Non-pigmented ciliary epithelial cell (primary cell): ENCODE results near the gene RSPH10B.
"Not testable (repeated sequence)": the region's sequence is repeated elsewhere in the genome, so short reads cannot be mapped to it uniquely, and the experiment has no call there.

Experiments
- DNase-seq: peaks from one replicate; pipeline ENCODE4 v3.0.0-alpha.2; 2010; ENCODE audit warnings: low read depth

Gene RSPH10B

GRCh38 chr7:5970347-5970911, at the start of gene RSPH10B:
Gene RSPH10B (minus strand): TSS chr7:5970689. CDS start chr7:5967116, 3,573 bp downstream.
- DNase-seq, result not testable (repeated sequence)

GRCh38 chr7:6016653-6016966, 46.1 kb upstream of the RSPH10B start:
- no peak for DNase-seq

GRCh38 chr7:6015917-6016652, 45.6 kb upstream of the RSPH10B start:
- DNase-seq, result peak; percentile 5

GRCh38 chr7:6012355-6013104, 42.0 kb upstream of the RSPH10B start:
- no peak for DNase-seq

- no peak for DNase-seq
These were observed 41.1 kb upstream of the RSPH10B start for GRCh38 chr7:6011541-6011940.

GRCh38 chr7:6010370-6010769, 39.9 kb upstream of the RSPH10B start:
- DNase-seq, result not testable (repeated sequence)

GRCh38 chr7:6008668-6009611, 38.5 kb upstream of the RSPH10B start, which contains the start of the genes AIMP2 and PMS2:
Gene AIMP2 (plus strand): TSS chr7:6009272. CDS start chr7:6009364, 92 bp downstream.
Gene PMS2 (minus strand): TSS chr7:6009049. CDS start chr7:6009019, 30 bp downstream.
- peak; percentile 92 for DNase-seq

GRCh38 chr7:6007835-6008590, 37.5 kb upstream of the RSPH10B start:
- not testable (repeated sequence) for DNase-seq

GRCh38 chr7:6007386-6007785, 36.9 kb upstream of the RSPH10B start:
- DNase-seq, result no peak

GRCh38 chr7:5997210-5997808, 26.8 kb upstream of the RSPH10B start:
- DNase-seq, result peak; percentile 43

- DNase-seq, result not testable (repeated sequence)
These were observed 16.6 kb upstream of the RSPH10B start for GRCh38 chr7:5987061-5987460.

GRCh38 chr7:5979680-5980314, 9.3 kb upstream of the RSPH10B start:
- not testable (repeated sequence) for DNase-seq

GRCh38 chr7:5973580-5973979, 3.1 kb upstream of the RSPH10B start:
- DNase-seq, result not testable (repeated sequence)

GRCh38 chr7:5963810-5964209, 6.7 kb downstream of the RSPH10B start:
- DNase-seq, result not testable (repeated sequence)

- DNase-seq, result not testable (repeated sequence)
These were observed 7.3 kb downstream of the RSPH10B start for GRCh38 chr7:5963205-5963604.

GRCh38 chr7:5934945-5935450, 35.5 kb downstream of the RSPH10B start:
- not testable (repeated sequence) for DNase-seq

GRCh38 chr7:5931905-5932644, 38.4 kb downstream of the RSPH10B start:
- peak; percentile 3 for DNase-seq

- not testable (repeated sequence) for DNase-seq
These were observed 39.2 kb downstream of the RSPH10B start for GRCh38 chr7:5931250-5931649.

- not testable (repeated sequence) for DNase-seq
These were observed 40.2 kb downstream of the RSPH10B start for GRCh38 chr7:5930290-5930689.
